ENCODE results near the gene SEC16A. TPM values are rescaled to one million over a fixed set of nuclear protein-coding genes. Genes with fewer than 3 reads are reported as not detected.

Gene SEC16A
- total RNA-seq, 1 donor, result 38.4 TPM

DNA sequence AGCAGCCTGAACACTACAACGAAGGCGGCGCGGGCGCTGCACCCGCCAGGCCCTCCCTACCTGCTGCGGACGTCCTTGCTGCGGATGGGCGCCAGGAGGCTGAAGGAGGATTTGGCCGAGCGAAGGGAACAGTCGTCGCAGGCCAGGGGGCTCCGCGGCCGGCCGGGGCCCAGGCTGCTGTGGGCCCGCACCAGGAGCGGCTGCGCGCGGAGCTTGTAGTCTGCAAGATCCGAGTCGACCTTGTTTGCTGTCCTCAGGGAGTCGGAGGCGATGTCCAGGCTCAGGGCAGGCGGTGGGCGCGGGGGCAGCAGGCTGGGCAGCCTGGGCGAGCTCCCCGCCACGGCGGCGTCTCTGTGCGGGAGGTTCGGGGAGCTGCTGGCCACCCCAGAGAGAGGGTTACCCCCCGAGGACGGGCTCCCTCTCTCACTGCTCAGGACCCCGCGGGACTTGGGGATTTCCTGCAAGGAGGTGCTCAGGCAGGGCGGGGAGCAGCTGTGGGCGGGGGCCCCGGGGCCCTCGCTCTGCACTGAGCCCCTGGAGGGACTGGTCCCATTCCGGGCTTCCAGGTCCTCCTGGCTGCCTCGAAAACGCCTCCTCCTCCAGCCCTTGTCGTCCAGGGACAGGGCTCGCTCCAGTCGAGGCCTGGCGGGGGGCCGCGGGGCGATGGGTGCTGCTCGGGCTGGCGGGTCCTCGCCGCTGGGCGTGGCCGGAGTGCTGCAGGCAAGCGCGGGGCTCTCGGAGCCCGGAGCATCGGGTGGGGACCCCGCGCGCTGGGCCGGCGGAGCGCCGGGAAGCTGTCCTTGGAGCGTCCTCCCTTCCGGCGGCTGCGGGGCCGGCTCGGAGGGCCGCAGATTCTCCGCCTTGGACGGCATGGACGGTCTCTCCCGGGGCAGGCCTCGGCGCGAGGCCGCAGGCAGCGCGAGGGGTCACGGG, 44.0 kb downstream of the SEC16A start:
- Histone ChIP-seq H2AFZ (ENCODE audit: low read length) (no peak overlapping the region), H3K27ac (ENCODE audit: low read depth, low read length) (peak overlapping the region; percentile 41), H3K4me3 (ENCODE audit: insufficient read depth, low read length) (peak overlapping the region; percentile 84), H4K20me1 (ENCODE audit: insufficient read depth, low read length) (peaks cover 71% of the 10 kb centered on the region), H3K9me3 (ENCODE audit: low read depth, low read length) (no peaks in the 10 kb centered on the region), H3K36me3 (ENCODE audit: insufficient read depth, low read length) (peaks cover 40% of the 10 kb centered on the region), H3K79me2 (ENCODE audit: insufficient read depth, low read length) (peaks cover 57% of the 10 kb centered on the region), H3K4me1 (ENCODE audit: insufficient read depth, low read length) (peaks cover 27% of the 10 kb centered on the region), H3K27me3 (ENCODE audit: insufficient read depth, low read length) (no peaks in the 10 kb centered on the region), H3K4me2 (ENCODE audit: insufficient read depth, low read length) (peak overlapping the region; percentile 81)
- TF ChIP-seq CTCF (IDR thresholded peaks at IDR 0.05; ENCODE audit: extremely low read depth, low read depth, low read length), result no peak
- DNase-seq (ENCODE audit: insufficient read length, low spot score, missing footprints), result peak; percentile 96

DNA sequence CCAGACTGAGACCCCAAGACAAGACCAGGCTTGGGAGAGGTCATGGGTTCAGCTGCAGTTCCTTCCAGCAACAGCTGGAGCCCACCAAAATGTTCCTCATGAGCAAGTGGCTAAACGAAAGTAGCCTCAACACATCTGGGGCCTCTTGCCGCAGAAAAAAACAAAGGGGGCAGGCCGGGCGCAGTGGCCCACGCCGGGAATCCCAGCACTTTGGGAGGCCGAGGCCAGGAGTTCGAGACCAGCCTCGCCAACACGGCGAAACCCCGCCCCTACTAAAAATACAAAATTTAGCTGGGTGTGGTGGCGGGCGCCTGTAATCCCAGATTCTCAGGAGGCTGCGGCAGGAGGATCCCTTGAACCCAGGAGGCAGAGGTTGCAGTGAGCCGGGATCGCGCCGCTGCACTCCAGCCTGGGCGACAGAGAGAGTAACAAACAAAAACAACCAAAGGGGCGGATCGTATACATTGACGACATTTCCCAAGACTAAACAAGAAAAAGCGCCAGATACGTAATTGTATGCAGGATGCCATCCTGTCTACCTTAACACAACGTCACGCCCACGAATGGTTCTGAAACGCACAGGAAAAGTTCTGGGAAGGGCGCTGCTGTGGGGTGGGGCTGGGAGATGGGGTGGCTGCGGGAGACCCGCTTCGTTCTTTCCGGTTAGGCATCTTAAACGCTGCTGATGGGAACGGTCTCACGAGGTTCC, 44.8 kb downstream of the SEC16A start:
- Histone ChIP-seq H3K79me2 (ENCODE audit: insufficient read depth, low read length) (peaks cover 59% of the 10 kb centered on the region), H2AFZ (ENCODE audit: low read length) (no peak overlapping the region), H3K9me3 (ENCODE audit: low read depth, low read length) (no peaks in the 10 kb centered on the region), H3K4me2 (ENCODE audit: insufficient read depth, low read length) (peak overlapping the region; percentile 81), H4K20me1 (ENCODE audit: insufficient read depth, low read length) (peaks cover 69% of the 10 kb centered on the region), H3K4me1 (ENCODE audit: insufficient read depth, low read length) (peaks cover 27% of the 10 kb centered on the region), H3K27ac (ENCODE audit: low read depth, low read length) (peak overlapping the region; percentile 41), H3K4me3 (ENCODE audit: insufficient read depth, low read length) (peak overlapping the region; percentile 84), H3K36me3 (ENCODE audit: insufficient read depth, low read length) (peaks cover 31% of the 10 kb centered on the region), H3K27me3 (ENCODE audit: insufficient read depth, low read length) (no peaks in the 10 kb centered on the region)
- DNase-seq (ENCODE audit: insufficient read length, low spot score, missing footprints), result peak; percentile 95
- no peak for TF ChIP-seq CTCF (IDR thresholded peaks at IDR 0.05; ENCODE audit: extremely low read depth, low read depth, low read length)

DNA sequence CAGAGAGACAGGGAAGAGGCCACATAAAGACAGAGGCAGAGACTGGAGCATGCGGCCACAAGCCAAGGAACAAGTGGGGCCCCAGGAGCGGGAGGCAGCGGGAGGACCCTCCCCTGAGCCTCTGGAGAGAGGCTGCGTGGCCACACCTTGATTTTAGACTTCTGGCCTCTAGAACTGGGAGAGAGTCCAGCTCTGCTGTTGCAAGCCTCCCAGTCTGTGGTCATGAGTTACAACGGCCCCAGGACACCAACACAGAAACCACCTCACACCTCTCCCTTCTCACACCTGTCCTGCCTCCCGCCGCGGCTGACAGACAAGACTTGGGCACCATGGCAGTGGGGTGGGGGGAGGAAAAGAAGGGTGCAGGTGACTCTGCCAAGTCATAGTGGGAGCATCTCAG, 45.4 kb downstream of the SEC16A start:
- TF ChIP-seq CTCF (IDR thresholded peaks at IDR 0.05; ENCODE audit: extremely low read depth, low read depth, low read length), result no peak
- peaks cover 27% of the 10 kb centered on the region for H3K4me1 ChIP-seq (ENCODE audit: insufficient read depth, low read length)
- DNase-seq (ENCODE audit: insufficient read length, low spot score, missing footprints), result peak; percentile 93
- H4K20me1 ChIP-seq (ENCODE audit: insufficient read depth, low read length), result peaks cover 65% of the 10 kb centered on the region
- peaks cover 59% of the 10 kb centered on the region for H3K79me2 ChIP-seq (ENCODE audit: insufficient read depth, low read length)
- H3K36me3 ChIP-seq (ENCODE audit: insufficient read depth, low read length), result peaks cover 28% of the 10 kb centered on the region
- H3K4me2 ChIP-seq (ENCODE audit: insufficient read depth, low read length), result peak overlapping the region; percentile 81
- H3K4me3 ChIP-seq (ENCODE audit: insufficient read depth, low read length), result peak overlapping the region; percentile 84
- H3K9me3 ChIP-seq (ENCODE audit: low read depth, low read length), result no peaks in the 10 kb centered on the region
- no peak overlapping the region for H2AFZ ChIP-seq (ENCODE audit: low read length)
- no peaks in the 10 kb centered on the region for H3K27me3 ChIP-seq (ENCODE audit: insufficient read depth, low read length)
- H3K27ac ChIP-seq (ENCODE audit: low read depth, low read length), result peak overlapping the region; percentile 12

Measured in osteoblast (primary cell).